ENCODE measurements around the gene NOTCH3.

GRCh38 chr19:15118248-15118647, 82.5 kb downstream of the NOTCH3 start:
- TF ChIP-seq, protein P1, sequence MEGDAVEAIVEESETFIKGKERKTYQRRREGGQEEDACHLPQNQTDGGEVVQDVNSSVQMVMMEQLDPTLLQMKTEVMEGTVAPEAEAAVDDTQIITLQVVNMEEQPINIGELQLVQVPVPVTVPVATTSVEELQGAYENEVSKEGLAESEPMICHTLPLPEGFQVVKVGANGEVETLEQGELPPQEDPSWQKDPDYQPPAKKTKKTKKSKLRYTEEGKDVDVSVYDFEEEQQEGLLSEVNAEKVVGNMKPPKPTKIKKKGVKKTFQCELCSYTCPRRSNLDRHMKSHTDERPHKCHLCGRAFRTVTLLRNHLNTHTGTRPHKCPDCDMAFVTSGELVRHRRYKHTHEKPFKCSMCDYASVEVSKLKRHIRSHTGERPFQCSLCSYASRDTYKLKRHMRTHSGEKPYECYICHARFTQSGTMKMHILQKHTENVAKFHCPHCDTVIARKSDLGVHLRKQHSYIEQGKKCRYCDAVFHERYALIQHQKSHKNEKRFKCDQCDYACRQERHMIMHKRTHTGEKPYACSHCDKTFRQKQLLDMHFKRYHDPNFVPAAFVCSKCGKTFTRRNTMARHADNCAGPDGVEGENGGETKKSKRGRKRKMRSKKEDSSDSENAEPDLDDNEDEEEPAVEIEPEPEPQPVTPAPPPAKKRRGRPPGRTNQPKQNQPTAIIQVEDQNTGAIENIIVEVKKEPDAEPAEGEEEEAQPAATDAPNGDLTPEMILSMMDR (IDR thresholded peaks at IDR 0.05; ENCODE audit: low read depth, low read length, missing input control): no peak
- no peak for TF ChIP-seq SP1 (IDR thresholded peaks at IDR 0.05)
- TF ChIP-seq, protein P2, sequence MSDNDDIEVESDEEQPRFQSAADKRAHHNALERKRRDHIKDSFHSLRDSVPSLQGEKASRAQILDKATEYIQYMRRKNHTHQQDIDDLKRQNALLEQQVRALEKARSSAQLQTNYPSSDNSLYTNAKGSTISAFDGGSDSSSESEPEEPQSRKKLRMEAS (IDR thresholded peaks at IDR 0.05): no peak
- TF ChIP-seq REST (IDR thresholded peaks at IDR 0.05): no peak
- TF ChIP-seq RAD21 (IDR thresholded peaks at IDR 0.05): no peak
- no peak for TF ChIP-seq YY1 (IDR thresholded peaks at IDR 0.05)
- TF ChIP-seq EGR1 (IDR thresholded peaks at IDR 0.05; ENCODE audit: low read depth in 2 of 2): no peak
- no peak for TF ChIP-seq GABPA (IDR thresholded peaks at IDR 0.05 in 1 of 2, conservative IDR thresholded peaks at IDR 0.05 in 1 of 2)
- no peak for TF ChIP-seq RXRA (IDR thresholded peaks at IDR 0.05)
- no peak for TF ChIP-seq TAF1 (conservative IDR thresholded peaks at IDR 0.05)
- TF ChIP-seq, protein P3, sequence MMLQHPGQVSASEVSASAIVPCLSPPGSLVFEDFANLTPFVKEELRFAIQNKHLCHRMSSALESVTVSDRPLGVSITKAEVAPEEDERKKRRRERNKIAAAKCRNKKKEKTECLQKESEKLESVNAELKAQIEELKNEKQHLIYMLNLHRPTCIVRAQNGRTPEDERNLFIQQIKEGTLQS (IDR thresholded peaks at IDR 0.05): no peak

Measured in liver (tissue), 3 donors.